Gastroesophageal sphincter (tissue), 4 donors: ENCODE measurements around the gene MXD3. TPM values are rescaled to one million over a fixed set of nuclear protein-coding genes. Genes with fewer than 3 reads are reported as not detected.

ENCODE experiments used
- ATAC-seq: fragments of 150-250 bp; one replicate; pipeline ENCODE4 v1.9.1; 2016; ENCODE audit warnings: mild to moderate bottlenecking, moderate library complexity
- H3K27ac ChIP-seq, 4 donors: fragments of 200-600 bp; sonication (generic) in 3 of 4; 1 replicate in 3 of 4; 2 replicates in 1 of 4; pipeline ENCODE4 v1.5.1; 2016 to 2019
- H3K27me3 ChIP-seq: fragments of 200-600 bp; sonication (generic); one replicate; pipeline ENCODE4 v1.5.1; 2019
- H3K36me3 ChIP-seq, 2 donors: fragments of 200-600 bp; sonication (generic); one replicate each; pipeline ENCODE4 v1.5.1; 2019; ENCODE audit warnings: control low read depth in 1 of 2
- H3K4me1 ChIP-seq, 3 donors: fragments of 200-600 bp; sonication (generic); 1 replicate in 2 of 3; 2 replicates in 1 of 3; pipeline ENCODE4 v1.5.1; 2016 to 2019; ENCODE audit warnings: control low read depth in 2 of 3
- H3K4me3 ChIP-seq, 2 donors: fragments of 200-600 bp; sonication (generic); one replicate each; pipeline ENCODE4 v1.5.1; 2019; ENCODE audit warnings: mild to moderate bottlenecking in 1 of 2, moderate library complexity in 1 of 2
- H3K9me3 ChIP-seq, 3 donors: fragments of 200-600 bp; sonication (generic); one replicate each; pipeline ENCODE4 v1.5.1; 2017 to 2019; ENCODE audit warnings: control low read depth in 2 of 3
- EP300 ChIP-seq: sonication (generic); formaldehyde crosslinking; IDR thresholded peaks from one replicate; pipeline ENCODE4 v1.6.1; 2017; ENCODE audit warnings: antibody characterized with exemption, mild to moderate bottlenecking
- POLR2A ChIP-seq, 2 donors: fragments of 450-650 bp; IDR thresholded peaks; one replicate each; pipeline ENCODE4 v1.6.1; 2017; ENCODE audit warnings: antibody characterized with exemption in 2 of 2, mild to moderate bottlenecking in 2 of 2, moderate library complexity in 1 of 2
- POLR2AphosphoS5 ChIP-seq: sonication (generic); formaldehyde crosslinking; IDR thresholded peaks from one replicate; pipeline ENCODE4 v1.6.1; 2017; ENCODE audit warnings: antibody characterized with exemption
- WGBS, 2 donors: methylation state at CpG; one replicate each; pipeline ENCODE4 v1.1.5; 2018; ENCODE audit warnings: low coverage in 1 of 2; 5-methylcytosine and 5-hydroxymethylcytosine counted together
- total RNA-seq, 4 donors: library from RNA; depleted of rRNA; stranded (reverse); fragments of >200 nt; gene quantifications; one replicate each; pipeline ENCODE4 v1.1.0, GENCODE V29; 2016
- TF ChIP-seq, protein P1 (sequence below), 4 experiments: fragments of 200-600 bp in 2 of 4; fragments of 450-650 bp in 2 of 4; sonication (generic) in 1 of 4; IDR thresholded peaks; one replicate each; pipeline ENCODE4 v1.5.1; 2017 to 2019; ENCODE audit warnings: antibody characterized with exemption in 4 of 4, mild to moderate bottlenecking in 2 of 4, moderate library complexity in 2 of 4

The MXD3 gene
- total RNA-seq, 4 donors from 2014 or later: 1.7 to 10.9 (median 6.3) TPM

DNA sequence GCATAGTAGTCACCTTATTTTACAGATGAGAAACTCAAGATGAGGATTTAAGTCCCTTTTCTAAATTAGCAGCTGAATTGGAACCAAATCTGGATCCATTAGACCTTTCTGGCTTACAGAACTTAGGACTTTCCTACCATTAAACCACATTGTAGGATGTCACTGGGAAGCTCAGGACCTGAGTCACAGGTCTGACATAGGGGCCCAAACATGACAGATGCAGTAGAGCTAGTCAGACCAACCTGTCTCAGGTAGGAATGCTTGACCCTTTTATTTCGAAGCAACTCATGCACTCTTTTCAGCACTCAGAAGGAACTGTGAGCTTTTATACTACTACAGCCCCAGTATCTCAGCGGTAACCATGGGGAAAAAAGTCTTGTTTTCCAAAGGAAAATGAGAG lies 10.7 kb downstream of the MXD3 start:
- H3K4me3 ChIP-seq: no peak overlapping the region
- peak overlapping the region in 3 of 4 donors; percentile 85 to 91 (median 89) for H3K27ac ChIP-seq
- 71 to 74% methylated on average over 2 of the region's 2 CpGs for WGBS, 2 donors
- no peaks in the 10 kb centered on the region for H3K27me3 ChIP-seq
- H3K36me3 ChIP-seq: peaks cover 0 to 37% of the 10 kb centered on the region in 2 donors
- TF ChIP-seq EP300 (no peak), POLR2AphosphoS5 (no peak), POLR2A (IDR thresholded peaks at IDR 0.05) (no peak)
- TF ChIP-seq, protein P1, sequence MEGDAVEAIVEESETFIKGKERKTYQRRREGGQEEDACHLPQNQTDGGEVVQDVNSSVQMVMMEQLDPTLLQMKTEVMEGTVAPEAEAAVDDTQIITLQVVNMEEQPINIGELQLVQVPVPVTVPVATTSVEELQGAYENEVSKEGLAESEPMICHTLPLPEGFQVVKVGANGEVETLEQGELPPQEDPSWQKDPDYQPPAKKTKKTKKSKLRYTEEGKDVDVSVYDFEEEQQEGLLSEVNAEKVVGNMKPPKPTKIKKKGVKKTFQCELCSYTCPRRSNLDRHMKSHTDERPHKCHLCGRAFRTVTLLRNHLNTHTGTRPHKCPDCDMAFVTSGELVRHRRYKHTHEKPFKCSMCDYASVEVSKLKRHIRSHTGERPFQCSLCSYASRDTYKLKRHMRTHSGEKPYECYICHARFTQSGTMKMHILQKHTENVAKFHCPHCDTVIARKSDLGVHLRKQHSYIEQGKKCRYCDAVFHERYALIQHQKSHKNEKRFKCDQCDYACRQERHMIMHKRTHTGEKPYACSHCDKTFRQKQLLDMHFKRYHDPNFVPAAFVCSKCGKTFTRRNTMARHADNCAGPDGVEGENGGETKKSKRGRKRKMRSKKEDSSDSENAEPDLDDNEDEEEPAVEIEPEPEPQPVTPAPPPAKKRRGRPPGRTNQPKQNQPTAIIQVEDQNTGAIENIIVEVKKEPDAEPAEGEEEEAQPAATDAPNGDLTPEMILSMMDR (IDR thresholded peaks at IDR 0.05): no peak
- no peak for ATAC-seq
- H3K9me3 ChIP-seq: no peaks in the 10 kb centered on the region
- H3K4me1 ChIP-seq: peaks cover 0 to 67% (median 38%) of the 10 kb centered on the region in 3 donors

DNA sequence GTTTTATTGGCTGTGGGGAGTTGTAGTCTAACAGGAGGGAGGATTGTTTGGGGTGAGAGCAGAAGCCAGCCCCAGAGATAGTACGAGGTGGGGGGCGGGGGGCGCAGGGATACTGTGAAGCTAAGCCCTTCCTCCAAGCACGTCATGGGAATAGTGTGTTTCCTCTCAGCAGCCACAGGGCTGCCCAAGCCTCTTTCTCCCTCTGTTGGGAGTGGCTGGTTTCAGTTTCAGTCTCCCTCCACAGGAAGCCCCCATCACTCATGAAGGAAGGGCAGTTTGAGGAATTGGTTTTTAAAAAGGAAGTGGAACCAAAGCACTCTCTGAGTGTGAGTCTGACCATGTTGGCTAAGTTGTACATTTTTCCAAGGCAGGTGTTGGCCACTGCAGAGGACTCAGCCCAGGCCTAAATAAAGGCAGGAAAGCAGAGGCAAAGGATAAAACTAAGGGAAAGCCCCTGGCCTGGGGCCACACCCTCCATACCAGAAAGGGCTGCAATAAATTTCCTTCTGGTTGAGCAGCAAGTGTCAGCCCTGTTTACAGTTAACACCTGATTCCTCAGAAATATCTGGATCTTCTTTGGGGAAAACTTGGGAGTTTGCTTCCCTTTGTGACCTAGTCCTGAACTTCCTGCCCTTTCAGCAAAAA lies 11.3 kb downstream of the MXD3 start:
- no peak overlapping the region for H3K4me3 ChIP-seq
- H3K36me3 ChIP-seq: peaks cover 0 to 37% of the 10 kb centered on the region in 2 donors
- 0% methylated on average over 2 to 3 of the region's 4 CpGs for WGBS, 2 donors
- peak; percentile 48 for ATAC-seq
- peak overlapping the region in 3 of 4 donors; percentile 85 to 91 (median 89) for H3K27ac ChIP-seq
- no peaks in the 10 kb centered on the region for H3K27me3 ChIP-seq
- no peaks in the 10 kb centered on the region for H3K9me3 ChIP-seq
- H3K4me1 ChIP-seq: peaks cover 0 to 66% (median 38%) of the 10 kb centered on the region in 3 donors
- TF ChIP-seq EP300 (no peak), POLR2AphosphoS5 (no peak), POLR2A (IDR thresholded peaks at IDR 0.05) (no peak)
- TF ChIP-seq, protein P1 (IDR thresholded peaks at IDR 0.05): peak in 1 of 4 experiments; percentile 20

DNA sequence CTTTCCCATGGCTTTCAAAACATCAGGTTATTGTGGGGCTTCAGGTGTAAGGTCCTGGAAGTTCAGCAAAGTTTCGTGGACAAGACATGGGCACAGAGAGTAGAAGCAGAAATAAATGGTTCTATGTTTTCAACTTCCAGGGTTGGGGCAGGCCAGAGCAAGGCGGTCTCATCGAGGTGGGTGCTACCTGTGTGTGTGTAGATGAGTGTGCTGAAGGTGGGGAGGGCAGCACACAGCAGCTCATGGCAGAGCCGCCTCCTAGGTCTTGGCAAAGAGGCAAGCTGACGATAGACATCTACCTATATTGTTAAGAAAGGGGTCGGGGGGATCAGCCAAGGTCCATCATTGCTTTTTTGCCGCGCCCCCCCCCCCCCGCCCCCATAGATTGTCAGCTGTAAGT lies 12.0 kb downstream of the MXD3 start:
- TF ChIP-seq POLR2AphosphoS5 (no peak), POLR2A (IDR thresholded peaks at IDR 0.05) (no peak), EP300 (no peak)
- TF ChIP-seq, protein P1 (IDR thresholded peaks at IDR 0.05): no peak
- Histone ChIP-seq H3K9me3 (no peaks in the 10 kb centered on the region), H3K4me1 (peaks cover 0 to 60% (median 38%) of the 10 kb centered on the region in 3 donors), H3K27ac (peak overlapping the region in 3 of 4 donors; percentile 85 to 91 (median 89)), H3K36me3 (peaks cover 0 to 39% of the 10 kb centered on the region in 2 donors), H3K4me3 (no peak overlapping the region), H3K27me3 (no peaks in the 10 kb centered on the region)
- no peak for ATAC-seq
- 53 to 67% methylated on average over 5 to 8 of the region's 9 CpGs for WGBS, 2 donors

DNA sequence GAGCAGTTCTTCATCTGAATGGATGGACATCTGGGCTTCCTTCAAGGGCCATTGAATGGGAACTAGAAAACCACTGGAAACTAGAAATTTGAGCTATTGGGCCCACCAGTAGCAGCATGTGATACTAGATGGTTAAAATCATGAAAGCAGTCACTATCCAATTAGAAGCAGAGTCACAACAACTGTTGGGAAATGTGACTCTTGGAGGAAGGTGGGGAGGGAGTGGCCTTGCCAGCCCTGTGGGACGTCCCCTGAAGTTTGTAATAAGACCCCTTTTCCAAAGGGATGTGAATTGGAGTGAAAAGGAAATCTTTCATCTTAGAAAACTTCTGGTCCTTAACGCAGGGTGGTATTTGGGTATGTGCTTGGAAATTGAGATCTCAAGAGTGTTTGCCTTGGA lies 13.8 kb downstream of the MXD3 start:
- H3K4me1 ChIP-seq: peaks cover 0 to 50% (median 33%) of the 10 kb centered on the region in 3 donors
- no peaks in the 10 kb centered on the region for H3K27me3 ChIP-seq
- no peak overlapping the region for H3K27ac ChIP-seq
- 89 to 94% methylated on average over 2 of the region's 2 CpGs for WGBS, 2 donors
- H3K4me3 ChIP-seq: no peak overlapping the region
- ATAC-seq: no peak
- no peaks in the 10 kb centered on the region for H3K9me3 ChIP-seq
- peaks cover 0 to 57% of the 10 kb centered on the region in 2 donors for H3K36me3 ChIP-seq
- TF ChIP-seq, protein P1 (IDR thresholded peaks at IDR 0.05): no peak
- no peak for TF ChIP-seq EP300
- TF ChIP-seq POLR2AphosphoS5: no peak
- no peak for TF ChIP-seq POLR2A (IDR thresholded peaks at IDR 0.05)

DNA sequence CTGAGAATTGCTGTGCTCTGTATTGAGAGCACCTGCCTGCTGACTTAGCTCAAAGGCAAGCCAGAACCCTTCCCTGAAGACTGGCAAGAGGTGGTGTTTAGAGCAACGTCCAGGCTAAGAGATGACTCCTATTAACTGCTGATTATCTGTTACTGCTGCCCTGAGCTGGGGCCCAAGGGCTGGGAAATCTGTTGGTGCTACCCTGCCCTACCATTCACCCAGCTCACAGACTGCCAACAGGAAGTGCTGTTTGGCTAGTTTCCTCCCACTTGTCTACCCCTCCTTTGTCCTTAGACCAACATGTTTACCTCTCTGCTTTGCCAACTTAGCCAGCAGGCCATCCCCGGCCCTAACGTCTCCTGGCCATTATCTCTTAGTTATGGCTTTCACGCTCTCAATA lies 15.1 kb downstream of the MXD3 start:
- 54 to 72% methylated on average over 3 to 4 of the region's 4 CpGs for WGBS, 2 donors
- no peaks in the 10 kb centered on the region for H3K9me3 ChIP-seq
- TF ChIP-seq POLR2A (IDR thresholded peaks at IDR 0.05) (no peak), EP300 (no peak), POLR2AphosphoS5 (no peak)
- TF ChIP-seq, protein P1 (IDR thresholded peaks at IDR 0.05): no peak
- H3K4me3 ChIP-seq: no peak overlapping the region
- no peak for ATAC-seq
- no peaks in the 10 kb centered on the region for H3K27me3 ChIP-seq
- H3K27ac ChIP-seq: no peak overlapping the region
- H3K36me3 ChIP-seq: peaks cover 0 to 70% of the 10 kb centered on the region in 2 donors
- peaks cover 0 to 37% (median 20%) of the 10 kb centered on the region in 3 donors for H3K4me1 ChIP-seq
